LNCaP clone FGC (cell line): Measurements from ENCODE around the gene FNDC3B.

Source experiments
- DNase-seq: peaks from one replicate; pipeline ENCODE4 v3.0.0-alpha.2; 2011; ENCODE audit warnings: low read depth
- H3K4me3 ChIP-seq: 2 replicates; pipeline ENCODE4 v1.5.1; 2011; ENCODE audit warnings: mild to moderate bottlenecking, low read depth, low read length, control low read depth
- CTCF ChIP-seq: IDR thresholded peaks from 2 replicates; pipeline ENCODE4 v1.5.1; 2012; ENCODE audit warnings: mild to moderate bottlenecking; ENCODE audit not compliant: control insufficient read depth, insufficient read depth; ENCODE audit errors: extremely low read depth

FNDC3B gene

GRCh38 chr3:172262991-172263608, 223.7 kb downstream of the FNDC3B start:
- TF ChIP-seq CTCF, result no peak
- DNase-seq, result no peak
- no peak overlapping the region for H3K4me3 ChIP-seq

GRCh38 chr3:172263781-172264486, 224.6 kb downstream of the FNDC3B start:
- TF ChIP-seq CTCF, result no peak
- no peak overlapping the region for H3K4me3 ChIP-seq
- DNase-seq, result no peak

GRCh38 chr3:172266103-172266502, 226.7 kb downstream of the FNDC3B start:
- DNase-seq, result no peak
- TF ChIP-seq CTCF, result no peak
- no peak overlapping the region for H3K4me3 ChIP-seq

GRCh38 chr3:172268425-172268824, 229.0 kb downstream of the FNDC3B start:
- no peak for DNase-seq
- H3K4me3 ChIP-seq, result no peak overlapping the region
- no peak for TF ChIP-seq CTCF

- no peak for DNase-seq
- no peak overlapping the region for H3K4me3 ChIP-seq
- TF ChIP-seq CTCF, result no peak
These were observed 229.5 kb downstream of the FNDC3B start for GRCh38 chr3:172268868-172269267.

GRCh38 chr3:172270557-172271166, 231.3 kb downstream of the FNDC3B start:
- TF ChIP-seq CTCF, result no peak
- no peak for DNase-seq
- no peak overlapping the region for H3K4me3 ChIP-seq
